ENCODE measurements around the gene MED1.

The MED1 gene

GRCh38 chr17:39357986-39358385 is 93.1 kb downstream of the MED1 start:
- no peak for DNase-seq

DNA sequence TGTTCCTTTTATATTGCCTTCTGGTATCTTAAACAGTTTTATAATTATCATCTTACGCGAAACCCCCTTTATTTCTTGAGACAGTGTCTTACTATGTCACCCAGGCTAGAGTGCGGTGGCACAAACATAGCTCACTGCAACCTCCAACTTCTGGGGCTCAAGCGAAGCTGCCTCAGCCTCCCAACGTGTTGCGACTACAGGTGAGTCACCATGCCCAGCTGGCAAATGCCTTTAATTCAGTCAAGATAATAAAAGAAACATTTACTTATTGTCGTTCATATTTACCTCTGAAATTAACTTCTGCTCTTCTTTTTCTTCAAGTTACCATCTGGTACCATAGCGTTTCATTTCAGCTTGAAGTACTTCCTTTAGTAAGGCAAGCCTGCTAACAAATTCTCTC is 93.6 kb downstream of the MED1 start:
- no peak for DNase-seq

All from activated CD4-positive, alpha-beta T cell treated with anti-CD3 and anti-CD28 coated beads for 48 hours (primary cell).